Adipocyte (in vitro differentiated cells): ENCODE results near the gene TMEM247.
A peak's percentile ranks its signal among the peaks of the same experiment; 100 is the strongest.
"Not testable (repeated sequence)": the region's sequence is repeated elsewhere in the genome, so short reads cannot be mapped to it uniquely, and the experiment has no call there.

Experiments
- DNase-seq: peaks from one replicate; pipeline ENCODE4 v3.0.0-alpha.2; 2015; ENCODE audit warnings: low read depth
- H3K27me3 ChIP-seq: replicated peaks from 2 replicates; pipeline ENCODE4 v1.7.0; 2013; ENCODE audit warnings: mild to moderate bottlenecking, low read length, moderate library complexity; ENCODE audit not compliant: control insufficient read depth, insufficient read depth
- H3K36me3 ChIP-seq: 2 replicates; pipeline ENCODE4 v1.7.0; 2013; ENCODE audit warnings: low read length, mild to moderate bottlenecking, moderate library complexity; ENCODE audit not compliant: control insufficient read depth, insufficient read depth, severe bottlenecking
- H3K4me1 ChIP-seq: 2 replicates; pipeline ENCODE4 v1.7.0; 2013; ENCODE audit warnings: mild to moderate bottlenecking, low read length, moderate library complexity; ENCODE audit not compliant: control insufficient read depth, insufficient read depth
- H3K4me3 ChIP-seq: 2 replicates; pipeline ENCODE4 v1.7.0; 2013; ENCODE audit warnings: mild to moderate bottlenecking, low read length, moderate library complexity
- H3K9ac ChIP-seq: 2 replicates; pipeline ENCODE4 v1.7.0; 2013; ENCODE audit warnings: mild to moderate bottlenecking, low read length, moderate library complexity
- H3K9me3 ChIP-seq: 2 replicates; pipeline ENCODE4 v1.7.0; 2013; ENCODE audit warnings: mild to moderate bottlenecking, low read length, moderate library complexity; ENCODE audit not compliant: control insufficient read depth

TMEM247 gene

DNA sequence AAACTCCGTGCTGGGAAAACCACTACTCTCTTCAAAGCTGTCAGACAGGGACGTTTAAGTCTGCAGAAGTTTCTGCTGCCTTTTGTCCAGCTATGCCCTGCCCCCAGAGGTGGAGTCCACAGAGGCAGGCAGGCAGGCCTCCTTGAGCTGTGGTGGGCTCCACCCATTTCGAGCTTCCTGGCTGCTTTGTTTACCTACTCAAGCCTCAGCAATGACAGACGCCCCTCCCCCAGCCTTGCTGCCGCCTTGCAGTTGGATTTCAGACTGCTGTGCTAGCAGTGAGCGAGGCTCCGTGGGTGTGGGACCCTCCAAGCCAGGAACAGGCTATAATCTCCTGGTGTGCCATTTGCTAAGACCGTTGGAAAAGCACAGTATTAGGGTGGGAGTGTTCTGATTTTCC lies 1.9 kb upstream of the TMEM247 start:
- not testable (repeated sequence) for H3K27me3 ChIP-seq, DNase-seq, H3K4me3 ChIP-seq, H3K4me1 ChIP-seq, H3K36me3 ChIP-seq, H3K9me3 ChIP-seq, H3K9ac ChIP-seq

DNA sequence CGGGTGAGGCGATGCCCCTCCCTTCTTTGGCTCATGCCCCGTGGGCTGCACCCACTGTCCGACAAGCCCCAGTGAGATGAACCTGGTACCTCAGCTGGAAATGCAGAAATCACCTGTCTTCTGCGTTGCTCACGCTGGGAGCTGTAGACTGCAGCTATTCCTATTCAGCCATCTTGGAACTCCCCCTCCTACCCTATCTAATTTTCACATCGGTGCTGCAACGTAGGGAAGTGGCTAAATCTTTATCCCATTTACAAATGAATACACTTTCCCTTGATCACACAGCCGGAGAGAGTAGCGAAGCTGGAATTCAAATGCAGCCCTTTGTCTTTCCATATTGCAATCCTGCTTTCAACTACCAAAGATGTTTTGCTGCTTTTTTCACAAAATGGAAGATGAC lies 1.4 kb upstream of the TMEM247 start:
- H3K9ac ChIP-seq, result no peak overlapping the region
- no peaks in the 10 kb centered on the region for H3K27me3 ChIP-seq
- peaks cover 9% of the 10 kb centered on the region for H3K4me1 ChIP-seq
- no peaks in the 10 kb centered on the region for H3K36me3 ChIP-seq
- no peak for DNase-seq
- H3K4me3 ChIP-seq, result no peak overlapping the region
- H3K9me3 ChIP-seq, result no peaks in the 10 kb centered on the region

DNA sequence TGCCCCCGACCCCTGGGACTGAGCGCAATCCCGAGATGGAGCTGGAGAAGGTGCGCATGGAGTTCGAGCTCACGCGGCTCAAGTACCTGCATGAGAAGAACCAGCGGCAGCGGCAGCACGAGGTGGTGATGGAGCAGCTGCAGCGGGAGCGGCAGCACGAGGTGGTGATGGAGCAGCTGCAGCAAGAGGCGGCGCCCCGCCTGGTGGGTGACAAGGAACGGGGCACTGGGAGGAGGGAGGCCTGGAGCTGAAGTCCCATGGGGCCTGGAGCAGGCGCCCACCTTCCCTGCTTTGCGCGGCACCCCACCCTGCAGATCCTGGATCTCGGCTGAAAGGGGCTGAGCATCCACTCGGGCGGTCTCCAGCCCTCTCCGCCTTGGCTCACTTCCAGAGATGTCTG lies 1.2 kb downstream of the TMEM247 start:
- H3K36me3 ChIP-seq, result no peaks in the 10 kb centered on the region
- no peak for DNase-seq
- H3K9ac ChIP-seq, result no peak overlapping the region
- H3K4me1 ChIP-seq, result peaks cover 9% of the 10 kb centered on the region
- no peaks in the 10 kb centered on the region for H3K9me3 ChIP-seq
- no peaks in the 10 kb centered on the region for H3K27me3 ChIP-seq
- no peak overlapping the region for H3K4me3 ChIP-seq

DNA sequence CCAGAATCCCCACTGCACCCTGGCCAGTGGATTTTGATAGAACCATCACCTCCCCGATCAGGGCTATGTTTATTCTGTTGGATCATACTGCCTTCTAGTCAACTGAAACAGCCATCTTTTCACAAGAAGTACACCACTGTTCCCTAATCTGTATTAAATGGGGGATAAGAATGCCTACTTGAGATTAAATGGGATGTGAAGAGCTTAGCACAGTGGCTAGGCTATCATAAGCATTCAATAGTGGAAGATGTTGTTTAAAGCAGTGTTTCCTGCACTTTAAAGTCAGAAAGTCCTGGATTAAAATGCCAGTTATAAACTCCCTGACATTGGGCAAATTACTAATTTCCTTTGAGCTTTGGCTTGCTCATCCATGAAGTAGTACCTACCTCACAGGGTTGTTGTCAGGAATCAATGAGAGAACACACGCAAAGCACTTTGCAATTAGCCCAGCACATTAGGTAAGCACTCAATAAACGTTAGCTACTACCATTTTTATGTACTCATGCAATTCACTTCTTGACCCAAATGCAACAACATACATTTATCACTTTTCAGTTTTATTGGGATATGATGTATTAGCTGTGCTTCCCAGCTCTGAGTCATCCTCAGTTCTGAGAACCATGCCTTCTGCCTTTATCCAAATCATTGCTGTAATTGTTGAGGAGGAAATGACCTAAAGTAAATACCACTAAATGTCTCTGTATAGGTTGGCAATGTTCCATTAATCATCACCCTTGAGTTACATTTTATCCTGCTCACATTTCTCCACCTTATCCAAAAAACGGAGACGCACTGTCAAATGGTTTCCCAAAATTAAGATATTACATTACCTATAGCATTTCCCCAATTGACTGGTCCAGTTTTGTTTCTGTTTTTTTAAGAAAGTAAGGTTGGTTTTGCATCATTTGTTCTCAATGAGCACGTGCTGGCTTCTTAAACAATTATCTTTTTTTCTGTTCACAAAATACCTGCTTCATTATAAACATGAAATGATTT lies 2.1 kb downstream of the TMEM247 start:
- Histone ChIP-seq H3K4me3 (no peak overlapping the region), H3K9me3 (no peaks in the 10 kb centered on the region), H3K36me3 (no peaks in the 10 kb centered on the region), H3K9ac (no peak overlapping the region), H3K27me3 (no peaks in the 10 kb centered on the region), H3K4me1 (peaks cover 9% of the 10 kb centered on the region)
- DNase-seq, result peak; percentile 55

DNA sequence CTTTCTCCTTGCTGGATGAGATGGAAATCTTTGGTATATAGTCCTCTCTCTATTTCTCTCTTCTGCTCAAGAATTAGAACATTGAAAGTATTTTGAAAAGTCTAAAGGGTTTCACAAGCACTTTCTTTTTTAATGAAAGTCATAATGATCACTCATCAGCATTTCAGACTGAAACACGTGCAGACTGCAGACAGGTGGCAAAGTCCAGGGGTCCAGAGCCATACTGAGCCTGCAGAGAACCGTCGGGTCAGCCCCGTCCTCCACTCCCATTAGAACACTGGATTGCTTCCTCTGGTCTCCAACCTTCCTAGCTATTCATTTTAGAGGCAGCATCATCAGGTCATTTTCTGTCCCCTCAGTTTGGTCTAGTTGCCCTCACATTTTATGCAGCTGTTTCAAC lies 3.1 kb downstream of the TMEM247 start:
- Histone ChIP-seq H3K4me1 (peaks cover 10% of the 10 kb centered on the region), H3K9ac (no peak overlapping the region), H3K36me3 (no peaks in the 10 kb centered on the region), H3K27me3 (no peaks in the 10 kb centered on the region), H3K9me3 (no peaks in the 10 kb centered on the region), H3K4me3 (no peak overlapping the region)
- DNase-seq, result no peak

DNA sequence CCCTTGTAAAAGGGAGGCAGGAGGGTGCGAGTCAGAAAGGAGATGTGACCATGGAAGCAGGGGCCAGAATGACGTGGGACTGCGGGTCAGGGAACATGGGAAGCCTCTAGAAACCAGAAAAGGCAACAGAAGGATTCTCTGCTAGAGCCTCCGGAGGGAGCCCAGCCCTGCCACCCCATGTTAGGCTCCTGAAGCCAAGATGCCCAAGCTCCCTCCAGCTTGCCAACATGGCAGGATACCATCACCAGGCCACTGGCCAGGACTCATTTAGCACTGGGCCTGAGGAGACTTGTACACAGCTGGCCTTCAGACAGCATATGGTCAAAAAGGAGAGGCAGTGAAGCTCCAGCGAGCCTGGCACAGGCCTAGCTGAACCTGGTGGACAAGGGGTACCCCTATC lies 5.6 kb downstream of the TMEM247 start:
- H3K36me3 ChIP-seq, result no peaks in the 10 kb centered on the region
- no peaks in the 10 kb centered on the region for H3K9me3 ChIP-seq
- H3K4me3 ChIP-seq, result no peak overlapping the region
- DNase-seq, result no peak
- no peaks in the 10 kb centered on the region for H3K27me3 ChIP-seq
- no peak overlapping the region for H3K9ac ChIP-seq
- H3K4me1 ChIP-seq, result peaks cover 29% of the 10 kb centered on the region

DNA sequence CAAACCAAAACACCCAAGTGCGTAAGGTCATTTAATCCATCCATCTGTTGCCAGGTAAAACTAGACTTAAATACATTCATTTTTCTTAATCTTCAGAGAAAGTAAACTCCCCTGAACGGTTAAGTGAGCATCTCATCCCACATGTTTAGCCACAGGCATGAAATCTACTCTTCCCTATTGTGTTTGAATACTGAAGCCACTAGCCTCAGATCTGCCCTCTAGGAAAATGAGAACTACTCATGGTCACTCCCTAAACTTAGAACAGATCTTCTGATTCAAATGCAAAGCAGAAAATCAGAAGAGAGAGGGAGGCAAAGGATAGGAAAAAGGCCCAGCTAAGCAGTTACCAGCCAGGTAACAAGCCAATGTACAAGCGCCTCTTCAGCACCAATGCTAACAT lies 7.1 kb downstream of the TMEM247 start:
- H3K4me1 ChIP-seq, result peaks cover 40% of the 10 kb centered on the region
- DNase-seq, result no peak
- no peak overlapping the region for H3K9ac ChIP-seq
- no peak overlapping the region for H3K4me3 ChIP-seq
- H3K27me3 ChIP-seq, result no peaks in the 10 kb centered on the region
- H3K9me3 ChIP-seq, result no peaks in the 10 kb centered on the region
- no peaks in the 10 kb centered on the region for H3K36me3 ChIP-seq

DNA sequence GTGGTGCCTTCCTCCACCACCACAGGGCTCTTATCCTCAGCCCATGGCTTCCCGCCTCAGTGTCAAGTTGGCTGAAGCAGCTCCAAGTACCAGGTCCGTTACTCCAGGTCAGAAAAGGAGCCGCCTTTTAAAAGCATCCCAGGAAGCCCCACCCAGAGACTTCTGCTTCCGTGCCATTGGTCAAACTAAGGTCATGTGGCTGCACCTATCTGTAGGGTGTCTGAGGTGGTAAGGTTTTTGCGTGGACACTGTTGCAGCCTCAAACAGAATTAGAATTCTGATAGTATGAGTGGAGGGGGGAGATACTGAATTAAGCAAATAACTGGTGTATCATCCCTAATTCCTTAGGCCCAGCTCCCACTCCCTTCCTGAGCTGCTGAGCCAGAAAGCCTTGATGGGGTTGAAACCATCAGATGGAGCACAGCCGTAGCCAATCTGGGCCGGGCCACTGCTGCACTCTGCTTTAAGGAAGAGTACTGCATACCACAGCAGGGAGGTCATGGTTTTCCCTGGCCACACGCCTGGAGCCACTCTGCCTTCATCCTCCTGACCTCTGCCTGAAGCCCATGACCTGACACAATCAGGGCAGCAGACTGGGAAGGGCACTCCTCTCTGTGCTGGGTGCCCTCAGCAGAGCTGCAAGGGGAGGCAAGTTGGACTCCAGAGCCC lies 8.4 kb downstream of the TMEM247 start:
- Histone ChIP-seq H3K4me1 (peaks cover 34% of the 10 kb centered on the region), H3K27me3 (no peaks in the 10 kb centered on the region), H3K9me3 (no peaks in the 10 kb centered on the region), H3K4me3 (no peak overlapping the region), H3K9ac (no peak overlapping the region), H3K36me3 (no peaks in the 10 kb centered on the region)
- peak; percentile 81 for DNase-seq

DNA sequence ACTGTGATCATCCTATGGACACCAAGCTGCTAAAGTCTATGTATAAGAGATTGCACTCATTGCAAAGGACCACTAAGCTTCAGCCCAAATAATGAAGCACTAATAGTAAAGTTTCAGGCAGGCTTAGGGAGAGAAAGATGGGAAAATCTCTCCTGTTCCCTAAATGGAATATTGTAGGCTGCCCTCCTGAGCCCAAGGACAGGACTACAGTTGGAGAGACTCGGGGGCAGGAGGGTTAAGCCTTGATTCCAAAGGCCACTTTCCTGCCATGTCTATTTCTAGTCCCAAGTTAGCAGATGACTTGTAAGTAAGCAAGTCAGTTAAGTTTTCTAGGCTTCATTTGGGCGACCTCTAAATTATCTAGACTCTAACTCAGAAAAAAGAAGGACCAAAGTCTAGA lies 9.0 kb downstream of the TMEM247 start:
- H3K4me1 ChIP-seq, result peaks cover 34% of the 10 kb centered on the region
- H3K9me3 ChIP-seq, result no peaks in the 10 kb centered on the region
- H3K27me3 ChIP-seq, result no peaks in the 10 kb centered on the region
- DNase-seq, result no peak
- no peak overlapping the region for H3K4me3 ChIP-seq
- H3K9ac ChIP-seq, result no peak overlapping the region
- no peaks in the 10 kb centered on the region for H3K36me3 ChIP-seq

DNA sequence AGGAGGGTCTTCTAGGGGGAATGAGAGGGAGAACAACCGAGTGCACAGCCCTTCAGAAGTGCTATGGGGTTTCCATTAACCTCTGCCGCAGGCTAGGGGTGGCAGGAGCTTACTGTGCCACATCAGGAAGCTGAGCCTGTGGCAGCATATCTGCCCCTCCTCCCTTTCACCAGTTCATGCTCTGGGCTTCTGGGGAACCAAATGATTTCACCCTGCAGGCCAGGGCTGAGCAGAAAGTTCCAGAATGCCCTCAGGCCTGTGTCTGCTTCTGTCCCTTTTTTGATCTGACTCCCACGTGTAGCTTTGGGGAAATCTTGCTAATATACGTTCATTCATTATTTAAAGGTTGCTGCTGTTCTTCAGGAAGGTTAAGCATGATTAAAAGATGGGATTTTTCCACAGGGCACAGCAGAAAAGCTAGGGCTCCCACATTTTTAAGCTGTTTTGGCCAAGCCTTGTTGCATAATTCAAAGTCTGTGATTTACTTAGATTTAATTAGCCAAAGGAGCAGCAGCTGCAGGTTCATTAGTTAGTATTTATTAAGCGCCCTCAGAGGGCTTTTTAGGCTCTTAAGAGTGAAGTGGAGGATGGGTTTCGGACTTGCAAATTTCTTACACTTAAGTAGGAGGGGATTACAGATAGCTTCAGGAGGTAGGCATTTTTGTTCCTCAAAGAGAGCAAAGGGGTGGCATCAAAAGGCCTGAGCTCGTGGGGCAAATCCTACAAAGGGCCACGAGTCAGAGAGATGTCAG lies 10.2 kb downstream of the TMEM247 start:
- Histone ChIP-seq H3K27me3 (no peaks in the 10 kb centered on the region), H3K9me3 (no peaks in the 10 kb centered on the region), H3K4me3 (no peak overlapping the region), H3K4me1 (peaks cover 34% of the 10 kb centered on the region), H3K9ac (peak overlapping the region; percentile 48), H3K36me3 (no peaks in the 10 kb centered on the region)
- no peak for DNase-seq

DNA sequence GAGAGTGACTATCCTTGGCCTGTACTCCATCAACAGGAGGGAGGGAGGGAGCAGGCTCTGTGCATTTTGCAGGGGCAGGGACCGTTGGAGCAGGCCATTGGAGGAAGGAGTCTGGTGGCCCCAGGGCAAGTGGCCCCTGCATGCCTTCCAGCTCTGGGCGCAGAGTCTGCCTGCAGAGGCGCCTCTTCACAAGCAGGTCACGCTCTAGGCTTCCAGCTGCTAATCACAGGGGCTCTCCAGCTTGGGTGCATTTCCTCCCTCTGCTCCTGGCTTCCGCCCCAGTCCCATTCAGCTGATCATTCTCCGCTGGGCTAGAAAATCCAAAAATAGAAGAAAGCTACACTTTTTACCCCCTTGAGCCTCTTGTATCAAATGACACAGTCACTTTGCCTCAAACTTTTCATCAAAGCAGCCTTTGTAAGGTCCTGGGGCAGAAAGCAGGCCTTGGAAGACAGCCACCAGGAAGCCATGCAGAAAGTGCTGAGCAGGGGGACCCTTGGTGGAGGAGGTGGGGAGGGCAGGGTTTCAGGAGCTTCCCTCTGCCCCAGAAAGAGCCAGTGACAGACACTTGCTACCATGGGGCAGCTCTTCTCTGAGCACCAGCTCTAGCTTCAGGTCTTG lies 11.3 kb downstream of the TMEM247 start:
- Histone ChIP-seq H3K36me3 (no peaks in the 10 kb centered on the region), H3K27me3 (no peaks in the 10 kb centered on the region), H3K9me3 (no peaks in the 10 kb centered on the region), H3K4me3 (peak overlapping the region; percentile 31), H3K4me1 (peaks cover 34% of the 10 kb centered on the region), H3K9ac (peak overlapping the region; percentile 48)
- no peak for DNase-seq
